Measurements from ENCODE around the gene BLOC1S6.
"Not testable (repeated sequence)": the region's sequence is repeated elsewhere in the genome, so short reads cannot be mapped to it uniquely, and the experiment has no call there.

BLOC1S6 gene

GRCh38 chr15:45641374-45641781 is 54.2 kb downstream of the BLOC1S6 start:
- no peak for DNase-seq (ENCODE audit: low spot score)

GRCh38 chr15:45641999-45642932 is 55.1 kb downstream of the BLOC1S6 start:
- DNase-seq (ENCODE audit: low spot score), result no peak

- DNase-seq (ENCODE audit: low spot score), result no peak
Measured at GRCh38 chr15:45644437-45644836, 57.3 kb downstream of the BLOC1S6 start.

GRCh38 chr15:45645026-45645980 is 58.1 kb downstream of the BLOC1S6 start:
- no peak for DNase-seq (ENCODE audit: low spot score)

GRCh38 chr15:45646220-45646619 is 59.0 kb downstream of the BLOC1S6 start:
- DNase-seq (ENCODE audit: low spot score), result no peak

GRCh38 chr15:45647828-45648227 is 60.6 kb downstream of the BLOC1S6 start:
- DNase-seq (ENCODE audit: low spot score), result no peak

GRCh38 chr15:45648521-45649200 is 61.5 kb downstream of the BLOC1S6 start:
- DNase-seq (ENCODE audit: low spot score), result no peak

- DNase-seq (ENCODE audit: low spot score), result not testable (repeated sequence)
Measured at GRCh38 chr15:45650007-45650406, 62.8 kb downstream of the BLOC1S6 start.

GRCh38 chr15:45650889-45651525 is 63.8 kb downstream of the BLOC1S6 start:
- no peak for DNase-seq (ENCODE audit: low spot score)

GRCh38 chr15:45653702-45654424 is 66.7 kb downstream of the BLOC1S6 start:
- no peak for DNase-seq (ENCODE audit: low spot score)

- no peak for DNase-seq (ENCODE audit: low spot score)
Measured at GRCh38 chr15:45654749-45655148, 67.6 kb downstream of the BLOC1S6 start.

- no peak for DNase-seq (ENCODE audit: low spot score)
Measured at GRCh38 chr15:45657254-45657653, 70.1 kb downstream of the BLOC1S6 start.

- no peak for DNase-seq (ENCODE audit: low spot score)
Measured at GRCh38 chr15:45657764-45658545, 70.8 kb downstream of the BLOC1S6 start.

Measured in COLO829 (cell line).